Stimulated activated CD8-positive, alpha-beta memory T cell treated with anti-CD3 and anti-CD28 coated beads, Interleukin-12 subunit alpha, Interleukin-12 subunit beta, amount 100 ng/mL, for 24 hours (primary cell): ENCODE results near the gene RNF213.
"Not testable (repeated sequence)": the region's sequence is repeated elsewhere in the genome, so short reads cannot be mapped to it uniquely, and the experiment has no call there.

Experiments
- DNase-seq: peaks from one replicate; pipeline ENCODE4 v3.0.0-alpha.2; 2020; ENCODE audit errors: extremely low read depth

The RNF213 gene

GRCh38 chr17:80319999-80320344 is 59.3 kb downstream of the RNF213 start:
- DNase-seq: no peak

GRCh38 chr17:80320496-80320895 is 59.8 kb downstream of the RNF213 start:
- no peak for DNase-seq

GRCh38 chr17:80322864-80323263 is 62.2 kb downstream of the RNF213 start:
- no peak for DNase-seq

GRCh38 chr17:80323982-80324381 is 63.3 kb downstream of the RNF213 start:
- no peak for DNase-seq

- no peak for DNase-seq
Measured at GRCh38 chr17:80327518-80327917, 66.9 kb downstream of the RNF213 start.

GRCh38 chr17:80328634-80329380 is 68.2 kb downstream of the RNF213 start:
- DNase-seq: no peak

- DNase-seq: not testable (repeated sequence)
Measured at GRCh38 chr17:80329421-80329820, 68.8 kb downstream of the RNF213 start.

- no peak for DNase-seq
Measured at GRCh38 chr17:80330276-80330675, 69.6 kb downstream of the RNF213 start.

- not testable (repeated sequence) for DNase-seq
Measured at GRCh38 chr17:80330938-80331337, 70.3 kb downstream of the RNF213 start.

GRCh38 chr17:80331820-80332219 is 71.2 kb downstream of the RNF213 start:
- no peak for DNase-seq

- DNase-seq: no peak
Measured at GRCh38 chr17:80337195-80337895, 76.7 kb downstream of the RNF213 start.

GRCh38 chr17:80339118-80339517 is 78.5 kb downstream of the RNF213 start:
- no peak for DNase-seq

GRCh38 chr17:80339731-80340456 is 79.2 kb downstream of the RNF213 start:
- DNase-seq: no peak

GRCh38 chr17:80345321-80345720 is 84.7 kb downstream of the RNF213 start:
- DNase-seq: no peak

GRCh38 chr17:80345841-80346497 is 85.3 kb downstream of the RNF213 start:
- no peak for DNase-seq

GRCh38 chr17:80346498-80347275 is 86.0 kb downstream of the RNF213 start:
- no peak for DNase-seq

- DNase-seq: no peak
Measured at GRCh38 chr17:80347536-80347935, 86.9 kb downstream of the RNF213 start.

GRCh38 chr17:80347948-80348351 is 87.3 kb downstream of the RNF213 start:
- DNase-seq: no peak

- no peak for DNase-seq
Measured at GRCh38 chr17:80348551-80349150, 88.0 kb downstream of the RNF213 start.

GRCh38 chr17:80349151-80349651 is 88.5 kb downstream of the RNF213 start:
- DNase-seq: no peak

GRCh38 chr17:80349751-80350150 is 89.1 kb downstream of the RNF213 start:
- DNase-seq: no peak
